A549 (cell line): ENCODE results near the gene LRFN4. TPM values are rescaled to one million over a fixed set of nuclear protein-coding genes. Genes with fewer than 3 reads are reported as not detected.
"Not testable (repeated sequence)": the region's sequence is repeated elsewhere in the genome, so short reads cannot be mapped to it uniquely, and the experiment has no call there.

Experiments
- ATAC-seq, 2 experiments: fragments of 200-7000 bp in 1 of 2; fragments of >200 bp in 1 of 2; cut with Nextera tagmentation in 1 of 2; cut with Tn5 transposase in 1 of 2; 3 replicates each; pipeline versions ENCODE4 v1.8.0 to v1.9.1; 2018 to 2020; ENCODE audit warnings: mild to moderate bottlenecking in 1 of 2, moderate library complexity in 1 of 2
- CTCF ChIA-PET: fragments of 300-600 bp; sonication (Branson Sonifier 250); formaldehyde crosslinking; extraction: SDS; loops from one replicate; lab custom pipeline; 2021; ENCODE audit warnings: antibody characterized with exemption, inconsistent platforms; lab: Yijun Ruan, JAX
- POLR2A ChIA-PET: fragments of 350-600 bp; formaldehyde crosslinking; extraction: SDS; loops from one replicate; lab custom pipeline; 2021; ENCODE audit warnings: antibody characterized with exemption, inconsistent platforms; lab: Yijun Ruan, JAX
- DNase-seq, 2 experiments: peaks; one replicate each; pipeline versions ENCODE4 v3.0.0 to v3.0.0-alpha.2; 2011 to 2016; ENCODE audit warnings: low read depth in 1 of 2, low spot score in 1 of 2
- FAIRE-seq: peaks from 2 replicates; lab custom pipeline; 2011; peaks lifted over from hg19 to GRCh38; lab: Jason Lieb, UNC
- H3K27ac ChIP-seq, 2 experiments: fragments of >200 bp; sonication (Bioruptor Twin); formaldehyde crosslinking; 3 replicates each; pipeline ENCODE4 v1.5.1; 2016 to 2017
- H3K4me1 ChIP-seq: fragments of >200 bp; sonication (Bioruptor Twin); formaldehyde crosslinking; 3 replicates; pipeline ENCODE4 v1.6.1; 2016
- H3K4me2 ChIP-seq: fragments of >200 bp; sonication (Bioruptor Twin); formaldehyde crosslinking; 3 replicates; pipeline ENCODE4 v1.6.1; 2016
- H3K4me3 ChIP-seq: fragments of >200 bp; sonication (Bioruptor Twin); formaldehyde crosslinking; 3 replicates; pipeline ENCODE4 v1.5.1; 2016
- H3K9me3 ChIP-seq: fragments of >200 bp; sonication (Bioruptor Twin); formaldehyde crosslinking; 3 replicates; pipeline ENCODE4 v1.6.1; 2016
- CHD2 ChIP-seq: fragments of 150-350 bp; IDR thresholded peaks from 2 replicates; pipeline ENCODE4 v1.6.1; 2014; ENCODE audit warnings: low read length; ENCODE audit not compliant: partially characterized antibody
- EP300 ChIP-seq, 2 experiments: fragments of >200 bp; sonication (Bioruptor Twin); formaldehyde crosslinking; IDR thresholded peaks; 2 replicates in 1 of 2; 3 replicates in 1 of 2; pipeline ENCODE4 v1.6.1; 2016 to 2017
- ESRRA ChIP-seq: fragments of 150-350 bp; IDR thresholded peaks from 2 replicates; pipeline ENCODE4 v1.6.1; 2014; ENCODE audit warnings: mild to moderate bottlenecking, low read length, borderline replicate concordance
- FOSB ChIP-seq: fragments of 250-450 bp; sonication (Bioruptor Pico); IDR thresholded peaks from 2 replicates; pipeline ENCODE4 v1.5.0; 2020; ENCODE audit warnings: mild to moderate bottlenecking, moderate library complexity
- FOSL2 ChIP-seq, 2 experiments: fragments of 450-650 bp in 1 of 2; fragments of >200 bp in 1 of 2; sonication (Bioruptor Twin) in 1 of 2; formaldehyde crosslinking; IDR thresholded peaks; 2 replicates each; pipeline versions ENCODE4 v1.5.0 to v1.6.1; 2016 to 2020; ENCODE audit warnings: mild to moderate bottlenecking in 1 of 2, moderate library complexity in 1 of 2
- HDAC2 ChIP-seq: fragments of 200-600 bp; sonication (generic); IDR thresholded peaks from 2 replicates; pipeline ENCODE4 v1.6.1; 2016
- HOXA7 ChIP-seq: fragments of 250-450 bp; sonication (Bioruptor Pico); IDR thresholded peaks from 2 replicates; pipeline ENCODE4 v1.5.0; 2020; ENCODE audit warnings: mild to moderate bottlenecking, moderate library complexity
- HOXB5 ChIP-seq: fragments of 250-450 bp; sonication (Bioruptor Pico); IDR thresholded peaks from 2 replicates; pipeline ENCODE4 v1.5.0; 2020; ENCODE audit warnings: mild to moderate bottlenecking, moderate library complexity
- KDM1A ChIP-seq: fragments of 200-600 bp; sonication (generic); IDR thresholded peaks from 2 replicates; pipeline ENCODE4 v1.6.1; 2016; ENCODE audit warnings: low read depth, mild to moderate bottlenecking
- MAFK ChIP-seq: fragments of 450-650 bp; IDR thresholded peaks from 2 replicates; pipeline ENCODE4 v1.6.1; 2014; ENCODE audit not compliant: partially characterized antibody
- MAZ ChIP-seq: fragments of 150-350 bp; IDR thresholded peaks from 2 replicates; pipeline ENCODE4 v1.6.1; 2014; ENCODE audit warnings: antibody characterized with exemption, low read depth, low read length, borderline replicate concordance
- MYC ChIP-seq: IDR thresholded peaks from 2 replicates; pipeline ENCODE4 v1.6.1; 2012; ENCODE audit warnings: mild to moderate bottlenecking, inconsistent platforms, low read length, improper control_type of control experiment, borderline replicate concordance
- NR3C1 ChIP-seq: fragments of >200 bp; sonication (Bioruptor Twin); formaldehyde crosslinking; IDR thresholded peaks from 3 replicates; pipeline ENCODE4 v1.6.1; 2017
- PHF8 ChIP-seq: fragments of 200-600 bp; sonication (generic); IDR thresholded peaks from 2 replicates; pipeline ENCODE4 v1.6.1; 2016; ENCODE audit warnings: low read depth, mild to moderate bottlenecking, antibody characterized with exemption, moderate library complexity, borderline replicate concordance
- POLR2A ChIP-seq: IDR thresholded peaks from 2 replicates; pipeline ENCODE4 v1.6.1; 2012; ENCODE audit warnings: mild to moderate bottlenecking, low read length
- RAD21 ChIP-seq, 2 experiments: fragments of >200 bp in 1 of 2; sonication (Bioruptor Twin) in 1 of 2; formaldehyde crosslinking in 1 of 2; IDR thresholded peaks in 1 of 2; conservative IDR thresholded peaks in 1 of 2; 2 replicates in 1 of 2; 3 replicates in 1 of 2; pipeline ENCODE4 v1.6.1; 2012 to 2018; ENCODE audit warnings: inconsistent platforms in 1 of 2
- ZC3H11A ChIP-seq: fragments of 450-650 bp; IDR thresholded peaks from 2 replicates; pipeline ENCODE4 v1.6.1; 2014; ENCODE audit warnings: antibody characterized with exemption, mild to moderate bottlenecking
- ZSCAN20 ChIP-seq: fragments of 250-450 bp; sonication (Bioruptor Pico); IDR thresholded peaks from 2 replicates; pipeline ENCODE4 v1.8.0; 2022; ENCODE audit warnings: mild to moderate bottlenecking, moderate library complexity
- WGBS: methylation state at CpG from one replicate; pipeline ENCODE4 v1.1.6; 2017; ENCODE audit errors: missing lambda C conversion rate; 5-methylcytosine and 5-hydroxymethylcytosine counted together
- polyA plus RNA-seq, 4 experiments: library from polyadenylated mRNA; depleted of rRNA in 3 of 4; stranded (reverse); fragments of >200 nt; fragmentation: RNase III in 1 of 4; extraction: RNeasy Plus Mini Kit Qiagen cat#74134 plus additional on column Dnase treatment in 1 of 4; gene quantifications; 2 replicates in 3 of 4; 3 replicates in 1 of 4; pipeline ENCODE4 v1.2.3, GENCODE V29; 2011 to 2017
- TF ChIP-seq, protein P1 (sequence below): fragments of >200 bp; sonication (Bioruptor Twin); formaldehyde crosslinking; IDR thresholded peaks from 3 replicates; pipeline ENCODE4 v1.5.1; 2016
- TF ChIP-seq, protein P2 (sequence below): fragments of >200 bp; sonication (Bioruptor Twin); formaldehyde crosslinking; IDR thresholded peaks from 2 replicates; pipeline ENCODE4 v1.6.1; 2016
- TF ChIP-seq, protein P3 (sequence below): fragments of 150-350 bp; IDR thresholded peaks from 2 replicates; pipeline ENCODE4 v1.6.1; 2014; ENCODE audit warnings: low read depth, mild to moderate bottlenecking, low read length
- TF ChIP-seq, protein P4 (sequence below): fragments of >200 bp; sonication (Bioruptor Twin); formaldehyde crosslinking; IDR thresholded peaks from 3 replicates; pipeline ENCODE4 v1.6.1; 2016

LRFN4 gene
- polyA plus RNA-seq, 2 of the 4 experiments (the other 2 are of a cell fraction), result 8.8 to 50.0 TPM

DNA sequence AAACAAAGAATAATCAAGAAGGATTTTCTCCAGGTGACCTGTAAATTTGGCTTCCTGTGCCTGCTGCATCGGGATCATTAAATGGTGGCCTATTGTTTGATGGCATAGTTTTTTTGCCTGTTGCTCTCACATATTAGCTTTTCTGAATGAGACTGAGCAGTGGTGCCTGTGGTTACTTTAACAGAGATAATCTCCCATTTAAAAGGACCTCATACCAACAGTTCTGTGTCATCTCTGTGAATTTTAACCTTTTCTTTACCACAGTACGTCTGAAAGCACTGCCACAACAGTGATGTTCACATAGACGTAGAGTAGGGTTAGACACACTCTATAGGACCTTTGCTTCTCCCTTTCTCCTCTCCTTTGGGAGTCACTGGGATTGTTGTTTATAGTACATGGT lies 36.5 kb upstream of the LRFN4 start (continued):
- TF ChIP-seq ZSCAN20 (CRISPR knock-in tag), result no peak
- no peak for TF ChIP-seq MAFK
- no peak for TF ChIP-seq ESRRA
- TF ChIP-seq MAZ, result no peak
- no peak for TF ChIP-seq ZC3H11A
- no peak for TF ChIP-seq PHF8
- TF ChIP-seq, all 56 proteins: peak for 0

DNA sequence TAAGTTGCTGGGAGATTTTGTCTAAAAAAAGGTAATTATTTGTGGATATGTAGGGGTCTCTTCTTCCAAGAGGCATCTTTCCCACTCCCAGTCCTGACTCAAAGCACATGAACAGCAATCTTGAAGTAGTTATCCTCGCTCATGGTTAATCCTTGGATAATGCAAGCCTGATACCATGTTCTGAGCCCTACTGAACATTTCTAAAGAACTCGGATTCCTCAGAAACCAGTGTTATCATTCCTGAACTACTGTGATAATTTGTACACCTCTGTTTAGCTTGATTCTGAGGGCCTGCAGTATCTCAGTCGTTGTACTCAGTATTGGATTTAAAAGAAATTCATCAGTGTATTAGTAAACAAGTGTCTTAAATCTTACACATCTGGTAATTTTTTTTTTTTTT lies 36.0 kb upstream of the LRFN4 start:
- H3K27ac ChIP-seq, result no peak overlapping the region
- DNase-seq, result no peak
- ATAC-seq, result no peak
- ChIA-PET POLR2A (no interaction called here), CTCF (interaction anchor here (0.8 to 3.6 kb wide), 4 partner anchors 11 to 328 kb away, joined by 3 to 16 read pairs (median 3); no protein-coding TSS in a partner anchor)
- 81% methylated on average over 3 of the region's 3 CpGs for WGBS
- TF ChIP-seq HDAC2 (no peak), POLR2A (no peak), RAD21 (conservative IDR thresholded peaks at IDR 0.05 in 1 of 2, IDR thresholded peaks at IDR 0.05 in 1 of 2) (no peak), HOXB5 (CRISPR knock-in tag) (no peak), FOSB (CRISPR knock-in tag) (no peak), EP300 (IDR thresholded peaks at IDR 0.05) (no peak), FOSL2 (IDR thresholded peaks at IDR 0.05) (no peak), FOSL2 (CRISPR knock-in tag; IDR thresholded peaks at IDR 0.05) (no peak), ZC3H11A (no peak), HOXA7 (CRISPR knock-in tag) (no peak), MYC (no peak)
- TF ChIP-seq, protein P1, sequence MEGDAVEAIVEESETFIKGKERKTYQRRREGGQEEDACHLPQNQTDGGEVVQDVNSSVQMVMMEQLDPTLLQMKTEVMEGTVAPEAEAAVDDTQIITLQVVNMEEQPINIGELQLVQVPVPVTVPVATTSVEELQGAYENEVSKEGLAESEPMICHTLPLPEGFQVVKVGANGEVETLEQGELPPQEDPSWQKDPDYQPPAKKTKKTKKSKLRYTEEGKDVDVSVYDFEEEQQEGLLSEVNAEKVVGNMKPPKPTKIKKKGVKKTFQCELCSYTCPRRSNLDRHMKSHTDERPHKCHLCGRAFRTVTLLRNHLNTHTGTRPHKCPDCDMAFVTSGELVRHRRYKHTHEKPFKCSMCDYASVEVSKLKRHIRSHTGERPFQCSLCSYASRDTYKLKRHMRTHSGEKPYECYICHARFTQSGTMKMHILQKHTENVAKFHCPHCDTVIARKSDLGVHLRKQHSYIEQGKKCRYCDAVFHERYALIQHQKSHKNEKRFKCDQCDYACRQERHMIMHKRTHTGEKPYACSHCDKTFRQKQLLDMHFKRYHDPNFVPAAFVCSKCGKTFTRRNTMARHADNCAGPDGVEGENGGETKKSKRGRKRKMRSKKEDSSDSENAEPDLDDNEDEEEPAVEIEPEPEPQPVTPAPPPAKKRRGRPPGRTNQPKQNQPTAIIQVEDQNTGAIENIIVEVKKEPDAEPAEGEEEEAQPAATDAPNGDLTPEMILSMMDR, result no peak
- TF ChIP-seq, protein P2, sequence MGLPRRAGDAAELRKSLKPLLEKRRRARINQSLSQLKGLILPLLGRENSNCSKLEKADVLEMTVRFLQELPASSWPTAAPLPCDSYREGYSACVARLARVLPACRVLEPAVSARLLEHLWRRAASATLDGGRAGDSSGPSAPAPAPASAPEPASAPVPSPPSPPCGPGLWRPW, result no peak
- TF ChIP-seq, protein P3, sequence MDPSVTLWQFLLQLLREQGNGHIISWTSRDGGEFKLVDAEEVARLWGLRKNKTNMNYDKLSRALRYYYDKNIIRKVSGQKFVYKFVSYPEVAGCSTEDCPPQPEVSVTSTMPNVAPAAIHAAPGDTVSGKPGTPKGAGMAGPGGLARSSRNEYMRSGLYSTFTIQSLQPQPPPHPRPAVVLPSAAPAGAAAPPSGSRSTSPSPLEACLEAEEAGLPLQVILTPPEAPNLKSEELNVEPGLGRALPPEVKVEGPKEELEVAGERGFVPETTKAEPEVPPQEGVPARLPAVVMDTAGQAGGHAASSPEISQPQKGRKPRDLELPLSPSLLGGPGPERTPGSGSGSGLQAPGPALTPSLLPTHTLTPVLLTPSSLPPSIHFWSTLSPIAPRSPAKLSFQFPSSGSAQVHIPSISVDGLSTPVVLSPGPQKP, result no peak
- TF ChIP-seq, protein P4, sequence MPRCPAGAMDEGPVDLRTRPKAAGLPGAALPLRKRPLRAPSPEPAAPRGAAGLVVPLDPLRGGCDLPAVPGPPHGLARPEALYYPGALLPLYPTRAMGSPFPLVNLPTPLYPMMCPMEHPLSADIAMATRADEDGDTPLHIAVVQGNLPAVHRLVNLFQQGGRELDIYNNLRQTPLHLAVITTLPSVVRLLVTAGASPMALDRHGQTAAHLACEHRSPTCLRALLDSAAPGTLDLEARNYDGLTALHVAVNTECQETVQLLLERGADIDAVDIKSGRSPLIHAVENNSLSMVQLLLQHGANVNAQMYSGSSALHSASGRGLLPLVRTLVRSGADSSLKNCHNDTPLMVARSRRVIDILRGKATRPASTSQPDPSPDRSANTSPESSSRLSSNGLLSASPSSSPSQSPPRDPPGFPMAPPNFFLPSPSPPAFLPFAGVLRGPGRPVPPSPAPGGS, result no peak
- H3K4me2 ChIP-seq, result no peak overlapping the region
- no peaks in the 10 kb centered on the region for H3K4me1 ChIP-seq
- H3K9me3 ChIP-seq, result no peaks in the 10 kb centered on the region
- FAIRE-seq, result no peak
- no peak overlapping the region for H3K4me3 ChIP-seq

DNA sequence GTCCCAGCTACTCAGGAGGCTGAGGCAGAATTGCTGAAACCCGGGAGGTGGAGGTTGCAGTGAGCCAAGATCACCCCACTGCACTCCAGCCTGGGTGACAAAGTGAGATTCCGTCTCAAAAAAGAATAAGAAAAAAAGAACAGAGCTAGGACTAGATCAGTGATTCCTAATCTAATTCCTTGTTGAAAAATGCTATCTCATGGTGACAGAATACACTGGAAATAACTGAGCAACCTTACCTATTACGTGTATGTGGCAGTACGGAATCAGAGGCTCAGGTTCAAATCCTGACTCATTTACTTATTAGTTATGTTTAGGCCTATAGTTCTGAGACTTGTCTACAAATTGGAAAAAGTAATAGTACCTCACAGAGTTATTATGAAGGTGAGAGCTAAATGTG lies 33.2 kb upstream of the LRFN4 start:
- Histone ChIP-seq H3K27ac (no peak overlapping the region), H3K4me2 (no peak overlapping the region), H3K4me3 (no peak overlapping the region), H3K9me3 (no peaks in the 10 kb centered on the region), H3K4me1 (no peaks in the 10 kb centered on the region)
- ChIA-PET POLR2A (no interaction called here), CTCF (interaction anchor here (0.6 to 1.7 kb wide), 5 partner anchors 10 to 422 kb away, joined by 3 to 7 read pairs (median 3); no protein-coding TSS in a partner anchor)
- TF ChIP-seq CHD2 (no peak), KDM1A (no peak), ZC3H11A (no peak), NR3C1 (no peak)
- ATAC-seq (no peak), FAIRE-seq (no peak), DNase-seq (no peak)
- 90% methylated on average over 4 of the region's 4 CpGs for WGBS

DNA sequence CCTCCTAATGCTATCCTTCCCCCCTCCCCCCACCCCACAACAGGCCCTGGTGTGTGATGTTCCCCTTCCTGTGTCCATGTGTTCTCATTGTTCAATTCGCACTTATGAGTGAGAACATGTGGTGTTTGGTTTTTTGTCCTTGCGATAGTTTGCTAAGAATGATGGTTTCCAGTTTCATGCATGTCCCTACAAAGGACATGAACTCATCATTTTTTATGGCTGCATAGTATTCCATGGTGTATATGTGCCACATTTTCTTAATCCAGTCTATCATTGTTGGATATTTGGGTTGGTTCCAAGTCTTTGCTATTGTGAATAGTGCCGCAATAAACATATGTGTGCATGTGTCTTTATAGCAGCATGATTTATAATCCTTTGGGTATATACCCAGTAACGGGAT lies 32.3 kb upstream of the LRFN4 start:
- H3K27ac ChIP-seq, H3K4me1 ChIP-seq, FAIRE-seq, ATAC-seq, H3K9me3 ChIP-seq, H3K4me3 ChIP-seq, POLR2A ChIA-PET, H3K4me2 ChIP-seq, DNase-seq: not testable (repeated sequence)
- WGBS, result 95% methylated on average over 4 of the region's 4 CpGs
- CTCF ChIA-PET, result interaction anchor here (1.2 kb wide), 1 partner anchor 9 kb away, joined by 7 read pairs; no protein-coding TSS in a partner anchor
